ENCODE results near the gene TSHZ2.

The TSHZ2 gene

DNA sequence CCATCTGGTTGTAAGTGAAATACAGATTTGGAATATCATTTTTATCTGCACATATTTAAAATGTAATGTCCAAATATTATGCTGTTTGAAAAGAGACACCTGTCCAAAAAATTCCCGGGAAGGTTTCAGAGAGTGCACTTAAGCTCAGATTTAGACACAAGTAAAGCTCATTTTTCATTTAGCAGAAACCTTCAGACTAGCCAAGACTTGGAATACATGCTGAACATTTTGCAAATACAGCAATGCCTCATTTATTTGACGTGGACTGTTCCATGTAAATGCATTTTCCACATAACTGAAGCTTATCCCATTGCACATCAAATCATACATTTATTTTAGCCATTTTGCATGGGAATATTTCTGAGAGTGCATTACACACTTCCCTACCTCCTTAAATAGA lies 340.8 kb downstream of the TSHZ2 start:
- POLR2A ChIA-PET, result no interaction called here
- CTCF ChIA-PET, result interaction anchor here (1.1 kb wide), 1 partner anchor 71 kb away, joined by 3 read pairs; no protein-coding TSS in a partner anchor
- TF ChIP-seq CTCF (IDR thresholded peaks at IDR 0.05; ENCODE audit: control extremely low read depth, extremely low read depth, low read depth, missing control alignments), result no peak
- no peak for DNase-seq (ENCODE audit: extremely low spot score)

- ChIA-PET CTCF (no interaction called here), POLR2A (no interaction called here)
- no peak for TF ChIP-seq CTCF (IDR thresholded peaks at IDR 0.05; ENCODE audit: control extremely low read depth, extremely low read depth, low read depth, missing control alignments)
- no peak for DNase-seq (ENCODE audit: extremely low spot score)
These were observed 344.2 kb downstream of the TSHZ2 start for GRCh38 chr20:53316206-53316937.

- no peak for TF ChIP-seq CTCF (IDR thresholded peaks at IDR 0.05; ENCODE audit: control extremely low read depth, extremely low read depth, low read depth, missing control alignments)
- ChIA-PET POLR2A (no interaction called here), CTCF (no interaction called here)
- DNase-seq (ENCODE audit: extremely low spot score), result no peak
These were observed 347.0 kb downstream of the TSHZ2 start for GRCh38 chr20:53319200-53319599.

- no peak for DNase-seq (ENCODE audit: extremely low spot score)
- ChIA-PET POLR2A (no interaction called here), CTCF (no interaction called here)
- TF ChIP-seq CTCF (IDR thresholded peaks at IDR 0.05; ENCODE audit: control extremely low read depth, extremely low read depth, low read depth, missing control alignments), result no peak
These were observed 347.6 kb downstream of the TSHZ2 start for GRCh38 chr20:53319716-53320115.

DNA sequence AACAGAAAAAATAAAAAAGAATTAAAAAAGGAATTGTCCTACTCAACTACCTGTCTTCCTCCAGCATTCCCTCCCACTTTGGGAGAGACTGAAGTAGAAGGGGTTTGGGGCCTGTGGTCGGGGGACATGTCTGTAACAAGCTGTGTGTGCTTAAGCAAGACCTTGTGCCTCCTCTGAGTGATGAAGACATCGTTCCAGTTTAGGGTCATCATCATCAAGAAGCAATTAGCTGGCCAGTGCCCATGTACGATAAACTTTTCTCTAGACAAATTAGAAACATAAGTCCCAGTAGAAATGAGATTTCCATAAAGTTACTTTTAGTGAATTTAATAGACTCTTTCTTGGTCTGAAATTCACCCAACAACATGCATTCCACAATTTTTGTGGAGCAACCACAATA lies 348.5 kb downstream of the TSHZ2 start:
- ChIA-PET POLR2A (no interaction called here), CTCF (no interaction called here)
- no peak for TF ChIP-seq CTCF (IDR thresholded peaks at IDR 0.05; ENCODE audit: control extremely low read depth, extremely low read depth, low read depth, missing control alignments)
- no peak for DNase-seq (ENCODE audit: extremely low spot score)

- POLR2A ChIA-PET, result no interaction called here
- no peak for TF ChIP-seq CTCF (IDR thresholded peaks at IDR 0.05; ENCODE audit: control extremely low read depth, extremely low read depth, low read depth, missing control alignments)
- CTCF ChIA-PET, result no interaction called here
- DNase-seq (ENCODE audit: extremely low spot score), result no peak
These were observed 349.4 kb downstream of the TSHZ2 start for GRCh38 chr20:53321596-53321995.
